ENCODE measurements around the gene FBXW4.

The FBXW4 gene

GRCh38 chr10:101614663-101615524 is 80.1 kb downstream of the FBXW4 start:
- no peak overlapping the region for H3K4me2 ChIP-seq (ENCODE audit: low read depth, low read length, poor library complexity, severe bottlenecking)
- no peaks in the 10 kb centered on the region for H3K27me3 ChIP-seq (ENCODE audit: insufficient read depth, low read length, poor library complexity, severe bottlenecking)
- peaks cover 34% of the 10 kb centered on the region; the same call in 1 of the 2 replicates for H3K36me3 ChIP-seq (ENCODE audit: insufficient read depth, low read length)
- TF ChIP-seq EZH2phosphoT487 (IDR thresholded peaks at IDR 0.05; ENCODE audit: borderline replicate concordance) (no peak), CTCF (conservative IDR thresholded peaks at IDR 0.05; ENCODE audit: low read length) (no peak)
- H3K9me3 ChIP-seq (ENCODE audit: insufficient read depth, low read depth, low read length): no peaks in the 10 kb centered on the region
- H3K4me1 ChIP-seq (ENCODE audit: insufficient read depth, low read length, poor library complexity, severe bottlenecking): peaks cover 6% of the 10 kb centered on the region
- no peaks in the 10 kb centered on the region for H3K79me2 ChIP-seq (ENCODE audit: insufficient read depth, low read length)
- no peak overlapping the region for H2AFZ ChIP-seq (ENCODE audit: low read length)
- no peaks in the 10 kb centered on the region for H3K9me2 ChIP-seq (replicated peaks; ENCODE audit: low read depth, low read length)
- no peaks in the 10 kb centered on the region for H3F3A ChIP-seq (ENCODE audit: low read depth)
- H4K20me1 ChIP-seq (ENCODE audit: insufficient read depth, low read length, poor library complexity, severe bottlenecking): no peaks in the 10 kb centered on the region
- no peak overlapping the region for H3K4me3 ChIP-seq (ENCODE audit: low read length, poor library complexity, severe bottlenecking)
- no peak overlapping the region for H3K9ac ChIP-seq (ENCODE audit: low read depth, low read length, poor library complexity, severe bottlenecking)

GRCh38 chr10:101613646-101614045 is 81.3 kb downstream of the FBXW4 start:
- H3F3A ChIP-seq (ENCODE audit: low read depth): no peaks in the 10 kb centered on the region
- no peak overlapping the region for H3K9ac ChIP-seq (ENCODE audit: low read depth, low read length, poor library complexity, severe bottlenecking)
- no peaks in the 10 kb centered on the region for H3K27me3 ChIP-seq (ENCODE audit: insufficient read depth, low read length, poor library complexity, severe bottlenecking)
- H3K9me3 ChIP-seq (ENCODE audit: insufficient read depth, low read depth, low read length): no peaks in the 10 kb centered on the region
- no peak for TF ChIP-seq CTCF (conservative IDR thresholded peaks at IDR 0.05; ENCODE audit: low read length)
- TF ChIP-seq EZH2phosphoT487 (IDR thresholded peaks at IDR 0.05; ENCODE audit: borderline replicate concordance): no peak
- peaks cover 34% of the 10 kb centered on the region; the same call in 1 of the 2 replicates for H3K36me3 ChIP-seq (ENCODE audit: insufficient read depth, low read length)
- no peak overlapping the region for H3K4me3 ChIP-seq (ENCODE audit: low read length, poor library complexity, severe bottlenecking)
- peaks cover 6% of the 10 kb centered on the region for H3K4me1 ChIP-seq (ENCODE audit: insufficient read depth, low read length, poor library complexity, severe bottlenecking)
- no peak overlapping the region for H3K4me2 ChIP-seq (ENCODE audit: low read depth, low read length, poor library complexity, severe bottlenecking)
- no peaks in the 10 kb centered on the region for H4K20me1 ChIP-seq (ENCODE audit: insufficient read depth, low read length, poor library complexity, severe bottlenecking)
- H2AFZ ChIP-seq (ENCODE audit: low read length): no peak overlapping the region
- H3K79me2 ChIP-seq (ENCODE audit: insufficient read depth, low read length): no peaks in the 10 kb centered on the region
- no peaks in the 10 kb centered on the region for H3K9me2 ChIP-seq (replicated peaks; ENCODE audit: low read depth, low read length)

- no peaks in the 10 kb centered on the region for H4K20me1 ChIP-seq (ENCODE audit: insufficient read depth, low read length, poor library complexity, severe bottlenecking)
- no peak overlapping the region for H3K4me3 ChIP-seq (ENCODE audit: low read length, poor library complexity, severe bottlenecking)
- no peaks in the 10 kb centered on the region for H3K9me3 ChIP-seq (ENCODE audit: insufficient read depth, low read depth, low read length)
- no peak for TF ChIP-seq EZH2phosphoT487 (IDR thresholded peaks at IDR 0.05; ENCODE audit: borderline replicate concordance)
- no peak for TF ChIP-seq CTCF (conservative IDR thresholded peaks at IDR 0.05; ENCODE audit: low read length)
- no peak overlapping the region for H3K9ac ChIP-seq (ENCODE audit: low read depth, low read length, poor library complexity, severe bottlenecking)
- H3K4me2 ChIP-seq (ENCODE audit: low read depth, low read length, poor library complexity, severe bottlenecking): no peak overlapping the region
- H3K79me2 ChIP-seq (ENCODE audit: insufficient read depth, low read length): no peaks in the 10 kb centered on the region
- H3K4me1 ChIP-seq (ENCODE audit: insufficient read depth, low read length, poor library complexity, severe bottlenecking): peaks cover 5% of the 10 kb centered on the region
- H3K27me3 ChIP-seq (ENCODE audit: insufficient read depth, low read length, poor library complexity, severe bottlenecking): no peaks in the 10 kb centered on the region
- H2AFZ ChIP-seq (ENCODE audit: low read length): no peak overlapping the region
- H3F3A ChIP-seq (ENCODE audit: low read depth): no peaks in the 10 kb centered on the region
- H3K36me3 ChIP-seq (ENCODE audit: insufficient read depth, low read length): peaks cover 42% of the 10 kb centered on the region; the same call in 1 of the 2 replicates
- H3K9me2 ChIP-seq (replicated peaks; ENCODE audit: low read depth, low read length): no peaks in the 10 kb centered on the region
Observed at GRCh38 chr10:101612872-101613271, 82.1 kb downstream of the FBXW4 start.

All from Loucy (cell line).